WTC11 (cell line): Measurements from ENCODE around the gene CTXN1.

Source experiments
- NR1H2 ChIP-seq: sonication (generic); formaldehyde crosslinking; IDR thresholded peaks from 2 replicates; pipeline ENCODE4 v1.9.0; 2021; ENCODE audit warnings: mild to moderate bottlenecking, moderate library complexity, missing genetic modification reagents
- SP1 ChIP-seq: sonication (generic); formaldehyde crosslinking; conservative IDR thresholded peaks from 2 replicates; pipeline ENCODE4 v1.8.1; 2022; ENCODE audit warnings: missing genetic modification reagents
- TEAD1 ChIP-seq: sonication (generic); formaldehyde crosslinking; IDR thresholded peaks from 2 replicates; pipeline ENCODE4 v1.8.0; 2022; ENCODE audit warnings: mild to moderate bottlenecking, missing genetic modification reagents
- ZBTB21 ChIP-seq: sonication (generic); formaldehyde crosslinking; IDR thresholded peaks from 2 replicates; pipeline ENCODE4 v1.8.1; 2023; ENCODE audit warnings: mild to moderate bottlenecking, missing genetic modification reagents, borderline replicate concordance
- ZNF232 ChIP-seq: sonication (generic); formaldehyde crosslinking; IDR thresholded peaks from 2 replicates; pipeline ENCODE4 v1.8.0; 2022; ENCODE audit warnings: mild to moderate bottlenecking, missing genetic modification reagents
- TF ChIP-seq, protein P1 (sequence below): sonication (generic); formaldehyde crosslinking; conservative IDR thresholded peaks from 2 replicates; pipeline ENCODE4 v1.8.1; 2022; ENCODE audit warnings: mild to moderate bottlenecking, missing genetic modification reagents
- TF ChIP-seq, protein P2 (sequence below): fragments of 200-600 bp; IDR thresholded peaks from 2 replicates; pipeline ENCODE4 v1.8.0; 2022; ENCODE audit warnings: antibody characterized with exemption

DNA sequence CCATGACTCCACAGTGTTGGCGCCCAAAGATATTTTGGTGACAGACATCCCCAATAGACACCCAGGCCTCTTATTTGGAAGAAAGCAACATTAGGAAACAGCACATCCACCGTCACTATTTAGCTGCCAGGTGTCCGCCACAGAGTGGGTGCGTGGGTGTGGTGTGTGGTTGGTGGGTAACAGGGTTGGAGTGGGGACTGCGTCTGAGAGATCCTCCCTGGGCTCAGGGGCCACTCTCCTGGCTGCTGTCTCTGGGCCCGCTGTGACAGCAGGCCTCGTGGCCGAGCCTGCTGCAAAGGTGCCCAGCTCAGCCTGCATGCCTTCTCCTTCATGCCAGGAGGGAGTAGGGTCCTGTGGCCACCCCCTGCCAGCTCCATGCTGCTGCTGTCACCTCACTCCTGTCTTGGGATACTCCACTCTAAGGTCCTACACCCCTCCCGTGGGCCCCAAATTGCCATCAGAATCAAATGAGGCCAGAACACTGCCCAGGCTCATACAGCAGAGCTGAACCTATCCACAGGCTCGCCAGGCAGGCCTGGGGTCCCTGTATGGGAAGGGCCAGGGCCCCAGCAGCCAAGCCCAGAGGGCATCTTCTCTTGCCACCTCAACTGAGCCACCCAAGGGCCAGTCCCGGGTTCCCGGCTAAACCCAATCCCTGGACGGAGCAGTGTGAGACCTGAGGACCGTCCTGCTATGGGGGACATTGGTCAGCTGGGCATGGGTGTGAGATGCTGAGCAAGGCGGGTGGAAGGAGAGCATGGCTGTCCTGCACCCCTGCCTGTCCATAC, 42.3 kb upstream of the CTXN1 start:
- TF ChIP-seq, protein P1, sequence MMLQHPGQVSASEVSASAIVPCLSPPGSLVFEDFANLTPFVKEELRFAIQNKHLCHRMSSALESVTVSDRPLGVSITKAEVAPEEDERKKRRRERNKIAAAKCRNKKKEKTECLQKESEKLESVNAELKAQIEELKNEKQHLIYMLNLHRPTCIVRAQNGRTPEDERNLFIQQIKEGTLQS (CRISPR knock-in tag), result no peak
- TF ChIP-seq ZBTB21 (no peak), TEAD1 (CRISPR knock-in tag) (no peak), NR1H2 (CRISPR knock-in tag) (no peak), SP1 (CRISPR knock-in tag) (no peak), ZNF232 (CRISPR knock-in tag) (no peak)
- TF ChIP-seq, protein P2, sequence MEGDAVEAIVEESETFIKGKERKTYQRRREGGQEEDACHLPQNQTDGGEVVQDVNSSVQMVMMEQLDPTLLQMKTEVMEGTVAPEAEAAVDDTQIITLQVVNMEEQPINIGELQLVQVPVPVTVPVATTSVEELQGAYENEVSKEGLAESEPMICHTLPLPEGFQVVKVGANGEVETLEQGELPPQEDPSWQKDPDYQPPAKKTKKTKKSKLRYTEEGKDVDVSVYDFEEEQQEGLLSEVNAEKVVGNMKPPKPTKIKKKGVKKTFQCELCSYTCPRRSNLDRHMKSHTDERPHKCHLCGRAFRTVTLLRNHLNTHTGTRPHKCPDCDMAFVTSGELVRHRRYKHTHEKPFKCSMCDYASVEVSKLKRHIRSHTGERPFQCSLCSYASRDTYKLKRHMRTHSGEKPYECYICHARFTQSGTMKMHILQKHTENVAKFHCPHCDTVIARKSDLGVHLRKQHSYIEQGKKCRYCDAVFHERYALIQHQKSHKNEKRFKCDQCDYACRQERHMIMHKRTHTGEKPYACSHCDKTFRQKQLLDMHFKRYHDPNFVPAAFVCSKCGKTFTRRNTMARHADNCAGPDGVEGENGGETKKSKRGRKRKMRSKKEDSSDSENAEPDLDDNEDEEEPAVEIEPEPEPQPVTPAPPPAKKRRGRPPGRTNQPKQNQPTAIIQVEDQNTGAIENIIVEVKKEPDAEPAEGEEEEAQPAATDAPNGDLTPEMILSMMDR, result no peak
